HG03045 (cell line): Measurements from ENCODE around the gene F12.

Source experiments
- ATAC-seq: cut with Tn5 transposase; IDR thresholded peaks from one replicate; pipeline ENCODE4 v1.9.1; 2021; ENCODE audit warnings: mild to moderate bottlenecking, moderate library complexity; ENCODE audit not compliant: unreplicated experiment

F12 gene

GRCh38 chr5:177357459-177358351, 51.7 kb downstream of the F12 start, which contains the start of gene RGS14:
Gene RGS14, plus strand, starts transcription at chr5:177357924. Its CDS starts 101 bp downstream, at chr5:177358025.
- ATAC-seq = peak; percentile 88

GRCh38 chr5:177357146-177357458, 52.3 kb downstream of the F12 start:
- ATAC-seq = no peak

GRCh38 chr5:177356746-177357145, 52.6 kb downstream of the F12 start:
- no peak for ATAC-seq

GRCh38 chr5:177355868-177356168, 53.5 kb downstream of the F12 start:
- no peak for ATAC-seq

- ATAC-seq = no peak
Observed at GRCh38 chr5:177355162-177355867, 54.0 kb downstream of the F12 start.

- no peak for ATAC-seq
Observed at GRCh38 chr5:177354711-177355110, 54.7 kb downstream of the F12 start.

GRCh38 chr5:177354256-177354655, 55.1 kb downstream of the F12 start:
- ATAC-seq = no peak

GRCh38 chr5:177353093-177353492, 56.3 kb downstream of the F12 start:
- no peak for ATAC-seq
